A673 (cell line): ENCODE measurements around the gene SSNA1. TPM values are rescaled to one million over a fixed set of nuclear protein-coding genes. Genes with fewer than 3 reads are reported as not detected.
A peak's percentile ranks its signal among the peaks of the same experiment; 100 is the strongest.

Experiments
- BruUV-seq: library from RNA; stranded (reverse); fragments of 400-500 nt; replicated peaks from 2 replicates; lab custom pipeline; 2021; lab: Mats Ljungman, UMichigan
- CTCF ChIA-PET: fragments of 300-600 bp; sonication (Branson Sonifier 250); formaldehyde crosslinking; loops from one replicate; lab custom pipeline; 2022; ENCODE audit warnings: antibody characterized with exemption; lab: Charles Lee
- POLR2A ChIA-PET: fragments of 300-600 bp; sonication (Branson Sonifier 250); formaldehyde crosslinking; loops from one replicate; lab custom pipeline; 2022; ENCODE audit warnings: antibody characterized with exemption; ENCODE audit not compliant: low non-redundant PET; lab: Charles Lee
- DNase-seq: peaks from one replicate; pipeline ENCODE4 v3.0.0-alpha.2; 2015; ENCODE audit warnings: low spot score
- H3K27ac ChIP-seq: fragments of 200-600 bp; sonication (generic); 2 replicates; pipeline ENCODE4 v1.5.1; 2016; ENCODE audit warnings: mixed run types, low read depth, mild to moderate bottlenecking, mixed read lengths, antibody characterized with exemption, low read length; ENCODE audit not compliant: poor library complexity, severe bottlenecking
- H3K27me3 ChIP-seq: fragments of 200-600 bp; sonication (generic); replicated peaks from 2 replicates; pipeline ENCODE4 v1.6.1; 2017; ENCODE audit warnings: mixed run types, low read depth, mild to moderate bottlenecking, mixed read lengths, antibody characterized with exemption, low read length; ENCODE audit not compliant: insufficient read depth, poor library complexity
- H3K36me3 ChIP-seq: fragments of 200-600 bp; sonication (generic); 2 replicates; pipeline ENCODE4 v1.6.1; 2016; ENCODE audit warnings: mixed run types, mild to moderate bottlenecking, mixed read lengths, antibody characterized with exemption, low read length; ENCODE audit not compliant: insufficient read depth, poor library complexity, severe bottlenecking
- H3K4me1 ChIP-seq: fragments of 200-600 bp; sonication (generic); 2 replicates; pipeline ENCODE4 v1.6.1; 2017; ENCODE audit warnings: mixed run types, mild to moderate bottlenecking, mixed read lengths, antibody characterized with exemption, low read length; ENCODE audit not compliant: insufficient read depth, poor library complexity, severe bottlenecking
- H3K4me3 ChIP-seq: fragments of 200-600 bp; sonication (generic); 2 replicates; pipeline ENCODE4 v1.5.1; 2016; ENCODE audit warnings: low read depth, mixed run types, mild to moderate bottlenecking, mixed read lengths, low read length; ENCODE audit not compliant: poor library complexity, severe bottlenecking
- H3K9me3 ChIP-seq: fragments of 200-600 bp; sonication (generic); 2 replicates; pipeline ENCODE4 v1.6.1; 2016; ENCODE audit warnings: mixed run types, low read depth, mild to moderate bottlenecking, mixed read lengths, antibody characterized with exemption, low read length; ENCODE audit not compliant: poor library complexity, severe bottlenecking
- CTCF ChIP-seq: fragments of 300-800, 200-600 bp; sonication (generic); conservative IDR thresholded peaks from 2 replicates; pipeline ENCODE4 v1.5.1; 2017; ENCODE audit warnings: low read depth, mild to moderate bottlenecking, antibody characterized with exemption, low read length, moderate library complexity, mixed read lengths
- EZH2 ChIP-seq: fragments of 200-600 bp; sonication (generic); IDR thresholded peaks from 2 replicates; pipeline ENCODE4 v1.6.1; 2017; ENCODE audit warnings: borderline replicate concordance, low read depth, mild to moderate bottlenecking, mixed read lengths, antibody characterized with exemption, low read length; ENCODE audit not compliant: poor library complexity, severe bottlenecking
- intact Hi-C: fragments of 100-400 bp; cut with micrococcal nuclease; formaldehyde crosslinking; loops from one replicate; pipeline ENCODE4 v1.10.0; 2022; ENCODE audit not compliant: unreplicated experiment
- total RNA-seq: library from RNA; stranded (reverse); gene quantifications from 2 replicates; pipeline ENCODE4 v1.2.3, GENCODE V29; 2021

SSNA1 gene
- total RNA-seq, 1 experiment from 2014 or later, result 87.3 TPM

GRCh38 chr9:137175345-137175961, 13.0 kb upstream of the SSNA1 start:
- BruUV-seq, result no TSS peak
- Histone ChIP-seq H3K9me3 (no peaks in the 10 kb centered on the region), H3K4me1 (peaks cover 3% of the 10 kb centered on the region), H3K27ac (no peak overlapping the region), H3K27me3 (peaks cover 10% of the 10 kb centered on the region), H3K36me3 (no peaks in the 10 kb centered on the region), H3K4me3 (no peak overlapping the region)
- ChIA-PET POLR2A (no interaction called here), CTCF (interaction anchor here (1.3 to 1.6 kb wide), 2 partner anchors 46 to 57 kb away, joined by 6 to 8 read pairs; no protein-coding TSS in a partner anchor)
- DNase-seq, result no peak
- TF ChIP-seq EZH2, result no peak
- TF ChIP-seq CTCF, result peak; percentile 56
- intact Hi-C loops, result no loop called here

- CTCF ChIA-PET, result interaction anchor here (0.6 to 1.6 kb wide), 3 partner anchors 47 to 60 kb away, joined by 3 to 6 read pairs (median 4); partner anchors contain the start of gene CYSRT1
- Histone ChIP-seq H3K4me3 (no peak overlapping the region), H3K27ac (no peak overlapping the region), H3K9me3 (no peaks in the 10 kb centered on the region), H3K4me1 (peaks cover 3% of the 10 kb centered on the region), H3K27me3 (no peaks in the 10 kb centered on the region), H3K36me3 (no peaks in the 10 kb centered on the region)
- peak; percentile 53 for DNase-seq
- POLR2A ChIA-PET, result no interaction called here
- BruUV-seq, result no TSS peak
- TF ChIP-seq EZH2, result no peak
- TF ChIP-seq CTCF, result peak; percentile 70
- intact Hi-C loops, result no loop called here
Observed at GRCh38 chr9:137176302-137177182, 11.9 kb upstream of the SSNA1 start.

- intact Hi-C loops, result no loop called here
- ChIA-PET POLR2A (no interaction called here), CTCF (no interaction called here)
- Histone ChIP-seq H3K27me3 (no peaks in the 10 kb centered on the region), H3K27ac (no peak overlapping the region), H3K4me1 (peaks cover 3% of the 10 kb centered on the region), H3K36me3 (peaks cover 3% of the 10 kb centered on the region), H3K4me3 (no peak overlapping the region), H3K9me3 (no peaks in the 10 kb centered on the region)
- no TSS peak for BruUV-seq
- no peak for DNase-seq
- TF ChIP-seq CTCF (no peak), EZH2 (no peak)
Observed at GRCh38 chr9:137178201-137178938, 10.1 kb upstream of the SSNA1 start.
